ENCODE data around the gene MAP6.

MAP6 gene

GRCh38 chr11:75598900-75599299 is 69.9 kb downstream of the MAP6 start:
- TF ChIP-seq CTCF (IDR thresholded peaks at IDR 0.05; ENCODE audit: low read depth, low read length) = no peak
- no peak for DNase-seq (ENCODE audit: extremely low read depth, low read depth)

GRCh38 chr11:75598264-75598663 is 70.6 kb downstream of the MAP6 start:
- no peak for TF ChIP-seq CTCF (IDR thresholded peaks at IDR 0.05; ENCODE audit: low read depth, low read length)
- no peak for DNase-seq (ENCODE audit: extremely low read depth, low read depth)

GRCh38 chr11:75597636-75598035 is 71.2 kb downstream of the MAP6 start:
- DNase-seq (ENCODE audit: extremely low read depth, low read depth) = no peak
- TF ChIP-seq CTCF (IDR thresholded peaks at IDR 0.05; ENCODE audit: low read depth, low read length) = peak; percentile 26

GRCh38 chr11:75596914-75597313 is 71.9 kb downstream of the MAP6 start:
- DNase-seq (ENCODE audit: extremely low read depth, low read depth) = no peak

GRCh38 chr11:75595429-75595828 is 73.4 kb downstream of the MAP6 start:
- DNase-seq (ENCODE audit: extremely low read depth, low read depth) = no peak
- TF ChIP-seq CTCF (IDR thresholded peaks at IDR 0.05; ENCODE audit: low read depth, low read length) = no peak

More at GRCh38 chr11:75596914-75597313, 71.9 kb downstream of the MAP6 start:
- TF ChIP-seq CTCF (IDR thresholded peaks at IDR 0.05; ENCODE audit: low read depth, low read length) = no peak

GRCh38 chr11:75594211-75594610 is 74.6 kb downstream of the MAP6 start:
- DNase-seq (ENCODE audit: extremely low read depth, low read depth) = no peak
- no peak for TF ChIP-seq CTCF (IDR thresholded peaks at IDR 0.05; ENCODE audit: low read depth, low read length)

GRCh38 chr11:75593286-75593915 is 75.4 kb downstream of the MAP6 start:
- no peak for TF ChIP-seq CTCF (IDR thresholded peaks at IDR 0.05; ENCODE audit: low read depth, low read length)
- no peak for DNase-seq (ENCODE audit: extremely low read depth, low read depth)

Data from AG09319 (cell line).